Lower lobe of right lung (tissue), 2 donors: ENCODE results near the gene WNT7A. TPM values are rescaled to one million over a fixed set of nuclear protein-coding genes. Genes with fewer than 3 reads are reported as not detected.

Experiments
- ATAC-seq, 2 donors: fragments of 200-7000 bp; cut with Tn5 transposase; one replicate each; pipeline ENCODE4 v1.9.1; 2020 to 2022; ENCODE audit warnings: mild to moderate bottlenecking in 2 of 2, moderate library complexity in 2 of 2
- DNase-seq: peaks from one replicate; pipeline ENCODE4 v3.0.0-alpha.2; 2020
- H3K27ac ChIP-seq: fragments of 200-600 bp; one replicate; pipeline ENCODE4 v1.8.0; 2022
- H3K27me3 ChIP-seq: fragments of 200-600 bp; one replicate; pipeline ENCODE4 v1.8.0; 2022; ENCODE audit warnings: low read depth
- H3K36me3 ChIP-seq: fragments of 200-600 bp; one replicate; pipeline ENCODE4 v1.8.0; 2022; ENCODE audit warnings: mild to moderate bottlenecking
- H3K4me1 ChIP-seq: fragments of 200-600 bp; one replicate; pipeline ENCODE4 v1.8.0; 2022
- H3K4me3 ChIP-seq: fragments of 200-600 bp; one replicate; pipeline ENCODE4 v1.8.0; 2022; ENCODE audit warnings: mild to moderate bottlenecking
- H3K9me3 ChIP-seq: fragments of 200-600 bp; one replicate; pipeline ENCODE4 v1.8.0; 2022
- intact Hi-C: fragments of 100-400 bp; cut with DNase I; formaldehyde crosslinking; loops from one replicate; pipeline ENCODE4 v1.11.0; 2022
- total RNA-seq: library from RNA; stranded (reverse); fragmentation: NEBNext Ultra II Directional; extraction: Animal tissue kit (Norgen Biotek cat#: 25700); gene quantifications from one replicate; pipeline ENCODE4 v1.2.1, GENCODE V29; 2021
- TF ChIP-seq, protein P1 (sequence below): fragments of 200-600 bp; IDR thresholded peaks from one replicate; pipeline ENCODE4 v1.8.0; 2022; ENCODE audit warnings: antibody characterized with exemption, mild to moderate bottlenecking
- donor health status: DM: no; HTN: yes; CAD: no; lungs with severe emphysema.

The WNT7A gene
- total RNA-seq, 1 donor from 2014 or later, result 4.1 TPM

DNA sequence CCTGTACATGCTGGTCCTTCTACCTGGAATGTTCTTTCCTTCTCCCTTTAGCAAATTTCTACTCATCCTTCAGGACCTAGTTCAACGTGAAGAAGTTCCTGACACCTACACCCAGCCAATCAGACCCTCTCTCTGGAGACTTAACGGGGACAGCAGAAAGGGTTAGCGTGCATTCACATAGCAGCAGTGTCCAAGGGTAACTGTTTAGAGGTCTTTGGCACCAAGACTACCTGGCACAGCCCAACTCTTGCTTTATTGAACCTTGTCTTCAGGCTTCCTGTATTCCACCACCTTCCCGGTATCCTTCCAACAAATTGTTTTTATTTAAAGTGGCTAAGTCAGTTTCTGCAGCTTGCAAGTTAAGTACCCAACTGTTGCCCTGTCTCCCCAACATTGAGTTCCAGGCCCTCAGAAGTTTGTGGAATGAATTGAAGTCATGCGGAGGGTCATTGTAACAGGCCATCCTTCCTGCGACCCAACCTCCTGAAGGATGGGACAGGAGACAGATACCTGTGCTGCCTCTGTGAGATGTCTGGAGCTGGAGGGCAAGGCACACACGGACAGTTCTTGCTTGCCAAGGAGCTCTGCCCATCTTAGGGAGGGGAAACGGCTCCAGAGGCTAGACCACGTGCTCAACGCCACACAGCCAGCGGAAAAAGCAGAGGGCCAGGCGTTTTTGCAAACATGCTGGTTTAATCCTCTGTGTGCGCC is 14.4 kb upstream of the WNT7A start:
- no peak overlapping the region for H3K4me3 ChIP-seq
- no peaks in the 10 kb centered on the region for H3K36me3 ChIP-seq
- intact Hi-C loops, result no loop called here

GRCh38 chr3:13892304-13892703 is 12.4 kb upstream of the WNT7A start:
- intact Hi-C loops, result no loop called here
- no peak for DNase-seq
- no peak for ATAC-seq

More for the DNA sequence above, 14.4 kb upstream of the WNT7A start:
- no peak overlapping the region for H3K27ac ChIP-seq
- no peak for ATAC-seq
- no peaks in the 10 kb centered on the region for H3K27me3 ChIP-seq
- DNase-seq, result no peak
- TF ChIP-seq, protein P1, sequence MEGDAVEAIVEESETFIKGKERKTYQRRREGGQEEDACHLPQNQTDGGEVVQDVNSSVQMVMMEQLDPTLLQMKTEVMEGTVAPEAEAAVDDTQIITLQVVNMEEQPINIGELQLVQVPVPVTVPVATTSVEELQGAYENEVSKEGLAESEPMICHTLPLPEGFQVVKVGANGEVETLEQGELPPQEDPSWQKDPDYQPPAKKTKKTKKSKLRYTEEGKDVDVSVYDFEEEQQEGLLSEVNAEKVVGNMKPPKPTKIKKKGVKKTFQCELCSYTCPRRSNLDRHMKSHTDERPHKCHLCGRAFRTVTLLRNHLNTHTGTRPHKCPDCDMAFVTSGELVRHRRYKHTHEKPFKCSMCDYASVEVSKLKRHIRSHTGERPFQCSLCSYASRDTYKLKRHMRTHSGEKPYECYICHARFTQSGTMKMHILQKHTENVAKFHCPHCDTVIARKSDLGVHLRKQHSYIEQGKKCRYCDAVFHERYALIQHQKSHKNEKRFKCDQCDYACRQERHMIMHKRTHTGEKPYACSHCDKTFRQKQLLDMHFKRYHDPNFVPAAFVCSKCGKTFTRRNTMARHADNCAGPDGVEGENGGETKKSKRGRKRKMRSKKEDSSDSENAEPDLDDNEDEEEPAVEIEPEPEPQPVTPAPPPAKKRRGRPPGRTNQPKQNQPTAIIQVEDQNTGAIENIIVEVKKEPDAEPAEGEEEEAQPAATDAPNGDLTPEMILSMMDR, result no peak
- no peaks in the 10 kb centered on the region for H3K9me3 ChIP-seq
- H3K4me1 ChIP-seq, result peaks cover 35% of the 10 kb centered on the region

DNA sequence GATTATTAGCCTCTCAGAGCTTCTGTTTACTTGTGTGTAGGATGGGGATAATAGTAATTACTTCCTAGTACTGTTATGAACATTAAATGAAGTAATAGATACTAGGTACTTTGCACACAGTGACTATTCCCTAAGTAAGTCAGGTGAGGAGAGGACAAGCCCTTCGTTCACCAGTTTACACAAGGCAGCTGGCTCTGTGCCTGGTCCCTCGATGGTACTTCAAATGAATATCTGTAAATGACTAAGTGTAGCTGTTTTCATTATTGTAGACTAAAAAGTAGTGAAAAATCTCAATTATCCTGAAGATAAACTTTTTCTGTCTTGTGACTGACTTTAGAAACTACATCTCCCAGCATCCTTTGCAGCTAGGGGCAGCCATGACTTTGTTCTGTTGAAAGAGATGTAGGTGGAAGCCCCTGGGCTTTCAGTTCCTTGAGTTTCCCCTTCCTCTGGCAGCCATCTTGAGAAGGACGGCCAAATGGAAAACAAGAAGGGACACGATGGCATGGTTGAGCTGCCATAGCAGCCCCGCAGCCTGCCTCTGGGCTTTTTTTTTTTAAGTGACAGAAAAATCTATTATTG is 11.7 kb upstream of the WNT7A start:
- H3K4me3 ChIP-seq, result no peak overlapping the region
- H3K27ac ChIP-seq, result peak overlapping the region; percentile 56
- H3K9me3 ChIP-seq, result no peaks in the 10 kb centered on the region
- no peaks in the 10 kb centered on the region for H3K36me3 ChIP-seq
- H3K4me1 ChIP-seq, result peaks cover 33% of the 10 kb centered on the region
- TF ChIP-seq, protein P1, result no peak
- intact Hi-C loops, result no loop called here
- no peaks in the 10 kb centered on the region for H3K27me3 ChIP-seq
- ATAC-seq (no peak), DNase-seq (no peak)

More at GRCh38 chr3:13892304-13892703, 12.4 kb upstream of the WNT7A start:
- H3K27me3 ChIP-seq, result no peaks in the 10 kb centered on the region
- no peaks in the 10 kb centered on the region for H3K9me3 ChIP-seq
- H3K27ac ChIP-seq, result no peak overlapping the region
- TF ChIP-seq, protein P1, result no peak
- peaks cover 35% of the 10 kb centered on the region for H3K4me1 ChIP-seq
- no peak overlapping the region for H3K4me3 ChIP-seq
- H3K36me3 ChIP-seq, result no peaks in the 10 kb centered on the region

DNA sequence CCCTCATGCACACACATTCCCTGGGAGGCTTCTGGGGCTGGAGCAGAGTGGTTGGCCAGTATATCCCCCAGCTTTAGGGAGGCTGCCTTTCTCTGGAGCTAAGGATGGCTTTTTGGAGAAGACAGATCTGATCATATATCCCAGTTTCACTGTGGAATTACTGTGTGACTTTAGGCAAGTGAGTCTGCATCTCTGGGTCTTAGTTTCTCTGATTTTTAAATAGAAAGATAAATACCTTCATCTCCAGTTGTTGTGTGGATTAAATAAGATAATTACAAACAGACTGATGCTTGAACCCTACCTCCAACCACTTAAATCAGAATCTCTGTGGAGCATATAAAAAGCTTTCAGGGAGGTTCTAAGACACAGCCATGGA is 11.1 kb upstream of the WNT7A start:
- DNase-seq (no peak), ATAC-seq (no peak)
- Histone ChIP-seq H3K27ac (peak overlapping the region; percentile 56), H3K4me3 (no peak overlapping the region), H3K36me3 (no peaks in the 10 kb centered on the region), H3K9me3 (no peaks in the 10 kb centered on the region), H3K4me1 (peaks cover 27% of the 10 kb centered on the region), H3K27me3 (no peaks in the 10 kb centered on the region)
- intact Hi-C loops, result no loop called here
- TF ChIP-seq, protein P1, result no peak

GRCh38 chr3:13890377-13891016 is 10.6 kb upstream of the WNT7A start:
- Histone ChIP-seq H3K27ac (peak overlapping the region; percentile 56), H3K36me3 (no peaks in the 10 kb centered on the region), H3K4me1 (peaks cover 25% of the 10 kb centered on the region), H3K9me3 (no peaks in the 10 kb centered on the region), H3K27me3 (no peaks in the 10 kb centered on the region), H3K4me3 (no peak overlapping the region)
- intact Hi-C loops, result no loop called here
- ATAC-seq (no peak), DNase-seq (no peak)
- TF ChIP-seq, protein P1, result no peak
